Prostate gland (tissue), 2 donors: ENCODE measurements around the gene EMILIN1. TPM values are rescaled to one million over a fixed set of nuclear protein-coding genes. Genes with fewer than 3 reads are reported as not detected.
A peak's percentile ranks its signal among the peaks of the same experiment; 100 is the strongest.
"Not testable (repeated sequence)": the region's sequence is repeated elsewhere in the genome, so short reads cannot be mapped to it uniquely, and the experiment has no call there.

Experiments used
- DNase-seq: peaks from one replicate; pipeline ENCODE4 v3.0.0-alpha.2; 2019; ENCODE audit warnings: low spot score
- H3K27ac ChIP-seq, 2 donors: fragments of 200-600 bp; sonication (generic); 2 replicates each; pipeline ENCODE4 v1.5.1; 2017 to 2019
- H3K27me3 ChIP-seq: fragments of 200-600 bp; sonication (generic); replicated peaks from 2 replicates; pipeline ENCODE4 v1.5.1; 2019; ENCODE audit not compliant: insufficient read depth
- H3K36me3 ChIP-seq, 2 donors: fragments of 200-600 bp; sonication (generic); 1 replicate in 1 of 2; 2 replicates in 1 of 2; pipeline versions ENCODE4 v1.5.1 to v1.8.1; 2017 to 2019
- H3K4me1 ChIP-seq: fragments of 200-600 bp; sonication (generic); replicated peaks from 2 replicates; pipeline ENCODE4 v1.5.1; 2019
- H3K4me3 ChIP-seq, 2 donors: fragments of 200-600 bp; sonication (generic); 2 replicates each; pipeline ENCODE4 v1.5.1; 2017 to 2019
- H3K9me3 ChIP-seq: fragments of 200-600 bp; sonication (generic); 2 replicates; pipeline ENCODE4 v1.5.1; 2017
- CTCF ChIP-seq, 4 experiments: fragments of 200-600 bp in 2 of 4; fragments of 450-650 bp in 2 of 4; sonication (generic) in 2 of 4; IDR thresholded peaks; 1 replicate in 3 of 4; 2 replicates in 1 of 4; pipeline ENCODE4 v1.5.1; 2016 to 2019; ENCODE audit warnings: antibody characterized with exemption in 4 of 4, mild to moderate bottlenecking in 2 of 4, moderate library complexity in 2 of 4
- POLR2A ChIP-seq: fragments of 450-650 bp; IDR thresholded peaks from one replicate; pipeline ENCODE4 v1.6.1; 2016; ENCODE audit warnings: antibody characterized with exemption, mild to moderate bottlenecking
- POLR2AphosphoS5 ChIP-seq: sonication (generic); formaldehyde crosslinking; IDR thresholded peaks from one replicate; pipeline ENCODE4 v1.6.1; 2017; ENCODE audit warnings: antibody characterized with exemption
- WGBS: methylation state at CpG from one replicate; pipeline ENCODE4 v1.1.5; 2018; 5-methylcytosine and 5-hydroxymethylcytosine counted together
- intact Hi-C: fragments of 100-400 bp; cut with DNase I; formaldehyde crosslinking; loops from one replicate; pipeline ENCODE4 v1.14.2; 2022
- total RNA-seq, 2 donors: library from RNA; depleted of rRNA; stranded (reverse); fragments of >200 nt; gene quantifications; one replicate each; pipeline ENCODE4 v1.1.0, GENCODE V29; 2016

EMILIN1 gene
- total RNA-seq, 2 donors from 2014 or later = 39.8 to 149 TPM

- no peak for DNase-seq
- H3K36me3 ChIP-seq = no peaks in the 10 kb centered on the region
- WGBS = 52% methylated on average over 2 of the region's 2 CpGs
- H3K9me3 ChIP-seq = no peaks in the 10 kb centered on the region
- no peak overlapping the region for H3K4me3 ChIP-seq
- TF ChIP-seq POLR2AphosphoS5 (no peak), POLR2A (no peak), CTCF (IDR thresholded peaks at IDR 0.05) (no peak)
- no peaks in the 10 kb centered on the region for H3K27me3 ChIP-seq
- no peaks in the 10 kb centered on the region for H3K4me1 ChIP-seq
- intact Hi-C loops = loop anchor here (10.0 kb wide), 1 partner anchor 729 kb away; the partner anchor contains the start of genes ADGRF3 and SELENOI
- H3K27ac ChIP-seq = peak overlapping the region; percentile 25 to 30
Observed at GRCh38 chr2:27073782-27074181, 4.6 kb upstream of the EMILIN1 start.

GRCh38 chr2:27074738-27075565 is 3.5 kb upstream of the EMILIN1 start:
- 39% methylated on average over 4 of the region's 4 CpGs for WGBS
- no peak for DNase-seq
- Histone ChIP-seq H3K27ac (peak overlapping the region in 1 of 2 donors; percentile 8), H3K27me3 (no peaks in the 10 kb centered on the region), H3K36me3 (no peaks in the 10 kb centered on the region), H3K9me3 (no peaks in the 10 kb centered on the region), H3K4me3 (no peak overlapping the region), H3K4me1 (no peaks in the 10 kb centered on the region)
- intact Hi-C loops = loop anchor here (10.0 kb wide), 1 partner anchor 730 kb away; the partner anchor contains the start of genes ADGRF3 and SELENOI
- no peak for TF ChIP-seq POLR2AphosphoS5
- TF ChIP-seq POLR2A = no peak
- no peak for TF ChIP-seq CTCF (IDR thresholded peaks at IDR 0.05)

GRCh38 chr2:27075566-27075871 is 2.9 kb upstream of the EMILIN1 start:
- H3K36me3 ChIP-seq, H3K27me3 ChIP-seq, H3K4me1 ChIP-seq, H3K4me3 ChIP-seq, DNase-seq, H3K9me3 ChIP-seq: not testable (repeated sequence)
- H3K27ac ChIP-seq = peak overlapping the region in 1 of 2 donors; percentile 8
- WGBS = 85% methylated on average over 6 of the region's 6 CpGs
- intact Hi-C loops = loop anchor here (10.0 kb wide), 1 partner anchor 731 kb away; the partner anchor contains the start of genes ADGRF3 and SELENOI

GRCh38 chr2:27076323-27076722 is 2.1 kb upstream of the EMILIN1 start:
- peaks cover 2% of the 10 kb centered on the region for H3K4me1 ChIP-seq
- intact Hi-C loops = loop anchor here (10.0 kb wide), 1 partner anchor 732 kb away; the partner anchor contains the start of genes ADGRF3 and SELENOI

GRCh38 chr2:27077231-27077630 is 1.2 kb upstream of the EMILIN1 start:
- Histone ChIP-seq H3K27ac (peak overlapping the region in 1 of 2 donors; percentile 62), H3K9me3 (no peaks in the 10 kb centered on the region), H3K27me3 (no peaks in the 10 kb centered on the region), H3K4me1 (peaks cover 7% of the 10 kb centered on the region), H3K4me3 (no peak overlapping the region), H3K36me3 (no peaks in the 10 kb centered on the region)
- intact Hi-C loops = loop anchor here (10.0 kb wide), 1 partner anchor 732 kb away; the partner anchor contains the start of genes ADGRF3 and SELENOI
- TF ChIP-seq CTCF (IDR thresholded peaks at IDR 0.05) = no peak
- TF ChIP-seq POLR2AphosphoS5 = no peak
- TF ChIP-seq POLR2A = no peak
- 68% methylated on average over 7 of the region's 7 CpGs for WGBS
- no peak for DNase-seq

More at GRCh38 chr2:27076323-27076722, 2.1 kb upstream of the EMILIN1 start:
- TF ChIP-seq POLR2AphosphoS5 = no peak
- no peak for TF ChIP-seq CTCF (IDR thresholded peaks at IDR 0.05)
- no peak for TF ChIP-seq POLR2A
- Histone ChIP-seq H3K4me3 (no peak overlapping the region), H3K27me3 (no peaks in the 10 kb centered on the region), H3K27ac (peak overlapping the region in 1 of 2 donors; percentile 8), H3K9me3 (no peaks in the 10 kb centered on the region), H3K36me3 (no peaks in the 10 kb centered on the region)
- DNase-seq = no peak
- 64% methylated on average over 4 of the region's 4 CpGs for WGBS
